Right forelimb (tissue), 1 donor: Measurements from ENCODE around the gene GCNT3.
"Not testable (repeated sequence)": the region's sequence is repeated elsewhere in the genome, so short reads cannot be mapped to it uniquely, and the experiment has no call there.

Experiments
- DNase-seq: peaks from one replicate; pipeline ENCODE4 v3.0.0-alpha.2; 2018

GCNT3 gene

DNA sequence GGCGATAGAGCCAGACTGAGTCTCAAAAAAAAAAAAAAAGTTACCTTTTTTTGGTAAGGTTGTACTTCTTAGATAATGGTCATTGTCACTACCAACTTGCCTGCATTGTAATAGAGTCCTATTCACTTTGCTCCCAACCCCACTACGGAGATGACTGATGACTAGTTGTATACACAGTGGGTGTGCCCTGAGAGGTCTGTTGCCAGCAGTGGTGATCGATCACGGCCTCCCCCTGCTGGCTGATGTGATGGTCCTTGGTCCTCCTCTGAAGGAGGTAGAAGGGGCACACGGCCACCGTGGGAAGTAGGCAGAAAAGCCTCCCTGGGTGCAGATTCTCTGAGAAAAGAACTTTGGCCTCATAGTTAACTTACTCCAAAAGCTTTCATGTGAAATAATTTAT lies 10.7 kb downstream of the GCNT3 start:
- DNase-seq = no peak

DNA sequence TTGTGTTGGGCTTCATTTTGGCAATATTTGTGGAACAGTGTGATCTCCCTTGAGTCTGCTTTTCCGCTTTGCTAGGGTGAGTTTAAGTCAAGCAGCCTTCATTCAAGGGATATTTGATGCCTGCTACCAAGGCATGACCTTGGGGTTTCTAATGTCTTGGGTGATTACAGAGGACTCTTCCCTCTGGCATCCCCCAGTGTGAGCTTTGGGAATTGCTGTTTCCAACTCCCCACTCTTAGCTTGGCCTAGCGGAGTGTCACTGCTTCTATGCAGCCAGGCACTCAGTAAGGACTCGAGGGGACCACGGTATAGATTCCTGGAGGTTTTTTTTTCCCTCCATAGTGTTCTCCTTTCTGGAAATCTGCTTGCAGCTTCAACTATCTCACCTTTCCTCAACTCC lies 21.1 kb downstream of the GCNT3 start:
- no peak for DNase-seq

- no peak for DNase-seq
Observed at GRCh38 chr15:59636184-59636583, 24.6 kb downstream of the GCNT3 start.

DNA sequence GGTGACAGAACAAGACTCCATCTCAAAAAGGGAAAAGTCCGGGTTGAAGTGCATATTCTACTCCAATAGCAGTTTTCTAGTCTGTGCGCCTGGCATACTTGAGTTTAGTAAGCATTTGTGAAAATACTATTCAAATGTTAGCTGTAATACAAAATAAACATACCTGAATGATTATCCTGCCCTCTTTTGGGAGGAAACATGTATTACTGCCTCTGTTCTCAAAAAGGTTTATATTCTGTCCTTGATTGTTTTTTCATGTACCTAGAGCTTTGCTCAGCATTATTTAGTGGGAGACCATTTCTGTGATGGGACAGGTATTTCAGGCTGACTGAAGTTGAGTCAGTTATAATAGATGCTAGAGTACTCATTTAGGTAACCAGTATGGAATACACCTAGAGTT lies 25.9 kb downstream of the GCNT3 start:
- DNase-seq = not testable (repeated sequence)

DNA sequence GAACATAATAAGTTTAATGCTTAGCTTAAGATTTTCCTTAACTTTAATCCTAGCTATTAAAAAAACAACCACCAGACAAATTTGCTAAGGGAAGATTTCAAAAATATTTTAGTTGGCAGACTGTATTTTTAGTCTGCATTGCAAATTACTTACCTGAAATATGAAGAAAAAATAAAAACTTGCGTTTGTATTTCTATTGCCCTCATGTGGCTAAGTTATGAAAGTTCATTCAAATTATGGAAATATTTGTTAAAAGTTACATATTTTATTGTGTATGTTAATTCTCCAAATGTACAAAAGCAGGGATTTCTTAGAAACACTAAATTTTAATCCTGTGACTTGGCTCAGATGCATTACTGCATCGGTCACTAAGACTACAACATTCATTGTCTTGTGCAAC lies 30.8 kb downstream of the GCNT3 start:
- DNase-seq = no peak

DNA sequence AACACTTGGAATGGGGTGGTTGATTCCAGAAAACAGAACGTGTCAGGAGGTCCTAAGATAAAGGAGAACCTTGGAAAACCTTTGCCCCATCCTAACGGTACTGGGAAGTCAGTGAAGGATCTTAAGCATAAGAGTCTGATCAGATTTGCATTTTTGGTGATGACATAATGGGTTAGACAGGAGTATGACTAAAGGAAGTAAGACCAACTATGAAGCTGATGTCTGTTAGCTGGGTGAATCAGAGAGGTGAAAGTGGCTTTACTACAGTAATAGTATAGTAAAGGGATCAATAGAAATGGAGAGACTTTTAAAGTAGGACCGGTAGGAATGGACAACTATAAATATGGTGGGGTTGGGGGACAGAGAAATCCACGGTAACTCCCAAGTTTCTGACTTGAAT lies 33.2 kb downstream of the GCNT3 start:
- DNase-seq = no peak

- DNase-seq = not testable (repeated sequence)
Observed at GRCh38 chr15:59645812-59646211, 34.2 kb downstream of the GCNT3 start.

DNA sequence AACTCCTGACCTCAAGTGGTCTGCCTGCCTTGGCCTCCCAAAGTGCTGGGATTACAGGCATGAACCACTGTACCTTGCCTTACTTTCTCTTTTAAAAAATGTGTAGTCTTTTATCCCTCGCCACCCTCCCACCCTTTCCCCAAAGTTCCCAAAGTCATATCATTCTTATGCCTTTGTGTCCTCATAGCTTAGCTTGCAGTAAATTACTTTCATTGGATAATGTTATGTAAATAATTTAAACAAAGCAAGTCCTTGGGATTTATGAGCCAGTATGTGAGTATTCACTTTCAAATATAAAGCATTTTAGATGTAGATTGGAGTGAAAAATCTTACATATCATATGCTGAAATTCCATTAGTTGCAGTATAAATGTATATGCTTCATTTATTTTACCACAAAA lies 34.7 kb downstream of the GCNT3 start:
- DNase-seq = no peak

- no peak for DNase-seq
Observed at GRCh38 chr15:59647085-59647484, 35.5 kb downstream of the GCNT3 start.

DNA sequence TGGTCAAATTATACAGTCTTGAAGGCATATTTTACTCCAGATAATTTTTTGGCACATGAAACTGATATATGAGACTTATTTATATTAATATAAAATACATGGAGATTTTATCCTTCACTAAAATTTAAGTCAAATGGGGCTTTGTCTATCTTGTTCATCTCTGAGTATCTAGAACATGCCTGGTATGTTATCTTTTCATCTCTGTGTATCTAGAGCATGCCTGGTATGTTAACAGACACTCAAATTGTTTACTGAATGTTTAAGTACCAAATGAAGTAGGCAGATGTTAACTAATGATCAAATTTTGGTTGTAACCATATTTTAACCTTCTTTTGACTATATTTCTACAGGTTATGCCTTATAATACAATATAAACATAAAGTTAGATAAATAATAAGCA lies 38.0 kb downstream of the GCNT3 start:
- DNase-seq = no peak

DNA sequence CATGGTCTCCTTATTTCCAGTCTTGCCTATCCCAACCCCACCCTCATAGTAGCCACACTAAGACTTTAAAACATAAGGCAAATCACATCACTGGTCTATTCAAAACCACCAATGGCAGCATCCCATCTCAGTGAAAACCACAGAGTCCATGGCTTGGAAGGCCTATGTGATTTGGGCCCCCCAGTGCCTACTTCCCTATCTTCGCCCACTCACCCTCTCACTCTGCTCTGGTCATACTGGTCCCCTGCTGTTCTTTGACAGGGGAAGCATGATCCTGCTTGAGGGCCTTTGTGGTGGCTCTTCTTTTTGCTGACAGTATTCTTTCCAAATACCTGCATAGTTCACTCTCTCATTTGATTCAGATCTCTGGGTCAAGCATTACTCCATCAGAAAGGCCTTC lies 42.5 kb downstream of the GCNT3 start:
- DNase-seq = no peak

GRCh38 chr15:59656897-59657634 lies 45.5 kb downstream of the GCNT3 start, which contains the start of gene GTF2A2:
TSS of gene GTF2A2 (minus strand) at chr15:59657515. CDS start at chr15:59652277, 5,238 bp downstream.
- DNase-seq = peak; percentile 97

DNA sequence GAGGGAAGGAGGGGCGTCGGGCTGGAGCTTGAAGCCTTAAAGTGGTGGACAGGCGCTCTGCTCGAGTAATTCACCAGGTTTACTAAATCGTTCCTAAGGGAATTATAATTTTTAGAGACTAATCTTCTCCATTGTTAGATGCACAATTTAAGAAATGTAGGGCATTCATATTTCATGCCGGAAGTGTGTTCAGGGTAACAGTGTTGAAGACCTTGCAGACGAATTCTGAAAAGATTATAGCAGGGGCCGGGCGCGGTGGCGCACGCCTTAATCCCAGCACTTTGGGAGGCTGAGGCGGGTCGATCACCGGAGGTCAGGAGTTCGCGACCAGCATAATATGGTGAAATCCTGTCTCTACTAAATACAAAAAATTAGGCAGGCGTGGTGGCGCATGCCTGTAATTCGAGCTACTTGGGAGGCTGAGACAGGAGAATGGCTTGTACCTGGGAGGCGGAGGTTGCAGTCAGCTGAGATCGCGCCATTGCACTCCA lies 46.1 kb downstream of the GCNT3 start:
- peak; percentile 42 for DNase-seq

- DNase-seq = no peak
Observed at GRCh38 chr15:59659366-59659765, 47.8 kb downstream of the GCNT3 start.

DNA sequence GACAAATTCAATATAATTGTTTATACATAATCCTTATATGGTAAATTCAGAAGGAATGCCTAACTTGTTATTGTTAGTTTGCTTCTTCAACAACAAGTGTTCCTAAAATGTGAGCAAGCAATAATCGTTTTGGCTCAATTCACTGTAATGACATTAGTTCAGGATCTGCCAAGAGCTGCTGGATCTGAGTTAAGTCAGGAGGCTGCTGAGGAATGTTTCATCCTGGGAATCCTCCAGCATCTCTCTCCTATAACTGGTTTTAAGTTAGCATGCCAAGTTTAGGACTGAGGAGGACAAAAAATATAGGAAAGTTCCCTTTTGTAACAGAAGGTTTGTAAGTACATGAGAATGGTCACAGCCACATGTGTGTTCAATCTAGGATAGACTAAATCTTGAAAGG lies 50.7 kb downstream of the GCNT3 start:
- no peak for DNase-seq

GRCh38 chr15:59668556-59668955 lies 57.0 kb downstream of the GCNT3 start:
- DNase-seq = no peak
